Measurements from ENCODE around the gene PARVA. TPM values are rescaled to one million over a fixed set of nuclear protein-coding genes. Genes with fewer than 3 reads are reported as not detected.

Gene PARVA
- total RNA-seq, 1 experiment from 2014 or later, result 29.1 TPM

DNA sequence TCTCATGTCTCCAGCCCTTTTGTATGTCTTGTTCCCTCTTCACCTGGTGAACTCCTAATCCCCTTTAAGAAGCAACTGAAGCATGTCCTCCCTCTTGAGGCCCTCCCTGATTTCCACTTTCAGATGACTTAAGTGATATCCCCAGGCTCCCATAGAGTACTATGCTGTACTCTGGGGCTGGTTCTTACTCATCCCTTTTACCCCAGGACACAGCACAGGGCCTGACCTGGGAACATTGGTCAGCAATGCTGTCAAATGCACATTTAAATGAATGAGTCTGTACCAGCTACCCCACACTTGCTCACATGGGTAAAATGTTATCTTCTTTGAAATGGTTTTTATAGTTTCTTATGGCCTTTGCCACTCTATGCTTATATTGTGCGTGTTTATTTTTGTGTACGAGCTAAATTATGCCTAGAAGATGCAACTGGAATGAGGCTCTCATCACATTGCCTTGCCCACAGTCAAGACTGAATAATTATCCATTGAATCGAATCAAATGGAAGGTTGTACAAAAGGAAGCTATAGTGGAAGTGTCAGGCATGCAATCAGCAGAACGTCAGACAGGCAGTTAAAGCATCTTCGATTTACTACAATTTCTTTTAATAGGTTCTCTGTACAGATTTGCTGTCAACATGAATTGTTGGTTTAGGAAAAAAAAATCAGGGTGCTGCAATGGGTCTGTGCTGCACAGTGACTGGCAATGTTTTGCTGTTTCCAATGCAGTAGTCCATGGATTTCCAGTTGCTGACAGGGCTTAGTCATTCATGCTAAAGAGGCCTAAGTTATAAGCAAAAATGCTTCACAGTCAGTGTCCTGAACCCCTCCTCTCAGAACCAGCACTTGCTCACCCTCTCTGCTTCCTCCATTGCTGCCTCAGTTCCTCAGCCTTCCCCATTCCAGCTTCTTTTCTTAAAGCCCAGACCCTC is 79.5 kb downstream of the PARVA start:
- Histone ChIP-seq H3K27ac (ENCODE audit: low read length) (no peak overlapping the region), H3K36me3 (ENCODE audit: control insufficient read depth, insufficient read depth, low read length) (no peaks in the 10 kb centered on the region), H3K27me3 (ENCODE audit: control insufficient read depth, insufficient read depth, low read length) (no peaks in the 10 kb centered on the region), H3K4me3 (ENCODE audit: low read depth in 2 of 2, low read length in 2 of 2) (no peak overlapping the region), H3K4me1 (ENCODE audit: control insufficient read depth, insufficient read depth, low read length) (no peaks in the 10 kb centered on the region), H3K9me3 (ENCODE audit: control insufficient read depth, insufficient read depth, low read depth, low read length) (no peaks in the 10 kb centered on the region)
- ATAC-seq (no peak), DNase-seq (ENCODE audit: low read depth, low spot score) (no peak)
- intact Hi-C loops (cut with micrococcal nuclease; ENCODE audit: unreplicated experiment), result no loop called here
- ChIA-PET POLR2A (interaction anchor here (0.5 kb wide), 1 partner anchor 14 kb away, joined by 3 read pairs; no protein-coding TSS in a partner anchor), CTCF (no interaction called here)
- BruUV-seq (replicated peaks), result no TSS peak
- in situ Hi-C loops (cut with HindIII; ENCODE audit: low pct_unique_long_range_greater_than_20kb, low sequenced_read_pairs), result no loop called here
- no peak for TF ChIP-seq REST (IDR thresholded peaks at IDR 0.05; ENCODE audit: insufficient read depth in 1 of 2, low read depth in 2 of 2, low read length in 1 of 2)
- no peak for TF ChIP-seq SIN3A (IDR thresholded peaks at IDR 0.05; ENCODE audit: borderline replicate concordance, insufficient read depth, low read depth, low read length)
- no peak for TF ChIP-seq CTCF (IDR thresholded peaks at IDR 0.05)
- TF ChIP-seq TCF7L2 (IDR thresholded peaks at IDR 0.05; ENCODE audit: low read depth, low read length), result no peak
- no peak for TF ChIP-seq POLR2AphosphoS5 (IDR thresholded peaks at IDR 0.05; ENCODE audit: low read depth, low read length)

DNA sequence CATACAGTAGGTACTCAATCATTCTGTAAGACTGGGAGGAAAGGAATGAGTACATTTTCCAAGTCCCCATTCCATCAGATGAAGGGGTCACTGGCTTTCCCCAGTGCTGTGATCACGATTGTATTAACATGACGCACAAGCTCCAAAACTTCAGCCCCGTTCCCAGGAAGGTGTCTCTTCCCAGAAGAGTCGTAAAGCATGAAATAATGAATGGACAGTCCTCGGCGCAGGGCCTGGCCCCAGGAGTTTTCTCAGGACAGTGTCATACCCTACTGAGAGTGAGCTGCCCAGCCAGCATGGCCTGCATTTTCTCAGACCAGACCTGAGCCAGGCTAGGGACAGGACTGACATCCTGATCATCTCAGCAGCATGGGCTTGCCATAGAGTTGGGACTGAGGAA is 80.7 kb downstream of the PARVA start:
- ChIA-PET CTCF (interaction anchor here (1.1 kb wide), 1 partner anchor 10 kb away, joined by 7 read pairs; no protein-coding TSS in a partner anchor), POLR2A (interaction anchor here (0.5 kb wide), 1 partner anchor 15 kb away, joined by 3 read pairs; no protein-coding TSS in a partner anchor)
- Histone ChIP-seq H3K27me3 (ENCODE audit: control insufficient read depth, insufficient read depth, low read length) (no peaks in the 10 kb centered on the region), H3K4me3 (ENCODE audit: low read depth in 2 of 2, low read length in 2 of 2) (no peak overlapping the region), H3K4me1 (ENCODE audit: control insufficient read depth, insufficient read depth, low read length) (no peaks in the 10 kb centered on the region), H3K36me3 (ENCODE audit: control insufficient read depth, insufficient read depth, low read length) (no peaks in the 10 kb centered on the region), H3K27ac (ENCODE audit: low read length) (no peak overlapping the region), H3K9me3 (ENCODE audit: control insufficient read depth, insufficient read depth, low read depth, low read length) (no peaks in the 10 kb centered on the region)
- no peak for TF ChIP-seq SIN3A (IDR thresholded peaks at IDR 0.05; ENCODE audit: borderline replicate concordance, insufficient read depth, low read depth, low read length)
- no peak for TF ChIP-seq TCF7L2 (IDR thresholded peaks at IDR 0.05; ENCODE audit: low read depth, low read length)
- TF ChIP-seq REST (IDR thresholded peaks at IDR 0.05; ENCODE audit: insufficient read depth in 1 of 2, low read depth in 2 of 2, low read length in 1 of 2), result no peak
- no peak for TF ChIP-seq POLR2AphosphoS5 (IDR thresholded peaks at IDR 0.05; ENCODE audit: low read depth, low read length)
- no peak for TF ChIP-seq CTCF (IDR thresholded peaks at IDR 0.05)
- BruUV-seq (replicated peaks), result no TSS peak
- ATAC-seq (no peak), DNase-seq (ENCODE audit: low read depth, low spot score) (no peak)
- intact Hi-C loops (cut with micrococcal nuclease; ENCODE audit: unreplicated experiment), result loop anchor here (2.0 kb wide), 1 partner anchor 13 kb away; no protein-coding TSS in a partner anchor
- in situ Hi-C loops (cut with HindIII; ENCODE audit: low pct_unique_long_range_greater_than_20kb, low sequenced_read_pairs), result no loop called here

Data from Panc1 (cell line).